Measurements from ENCODE around the gene MRTFA.
"Not testable (repeated sequence)": the region's sequence is repeated elsewhere in the genome, so short reads cannot be mapped to it uniquely, and the experiment has no call there.

The MRTFA gene

DNA sequence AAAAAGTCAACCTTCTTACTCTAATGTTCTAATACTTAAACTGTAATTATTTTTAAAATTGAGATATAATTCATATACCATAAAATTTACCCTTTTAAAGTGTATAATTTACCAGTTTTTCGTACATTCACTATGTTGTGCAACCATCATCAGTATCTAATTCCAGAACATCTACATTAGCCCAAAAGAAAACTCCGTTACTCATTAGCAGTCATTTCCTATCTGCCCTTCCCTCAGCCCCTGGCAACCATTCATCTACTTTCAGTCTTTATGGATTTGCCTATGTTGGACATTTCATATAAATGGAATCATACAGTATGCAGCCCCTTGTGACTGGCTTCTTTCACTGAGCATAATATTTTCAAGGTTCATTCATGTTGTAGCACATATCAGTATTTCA lies 243.9 kb downstream of the MRTFA start:
- TF ChIP-seq POU2F2 (IDR thresholded peaks at IDR 0.05; ENCODE audit: low read depth, low read length) (no peak), PAX5 (IDR thresholded peaks at IDR 0.05; ENCODE audit: insufficient read depth, low read length, severe bottlenecking) (no peak), TAF1 (IDR thresholded peaks at IDR 0.05; ENCODE audit: low read depth, low read length) (no peak), POLR2A (IDR thresholded peaks at IDR 0.05; ENCODE audit: low read depth, low read length) (no peak)
- FAIRE-seq (no peak), DNase-seq (ENCODE audit: insufficient read length, low spot score) (no peak)

DNA sequence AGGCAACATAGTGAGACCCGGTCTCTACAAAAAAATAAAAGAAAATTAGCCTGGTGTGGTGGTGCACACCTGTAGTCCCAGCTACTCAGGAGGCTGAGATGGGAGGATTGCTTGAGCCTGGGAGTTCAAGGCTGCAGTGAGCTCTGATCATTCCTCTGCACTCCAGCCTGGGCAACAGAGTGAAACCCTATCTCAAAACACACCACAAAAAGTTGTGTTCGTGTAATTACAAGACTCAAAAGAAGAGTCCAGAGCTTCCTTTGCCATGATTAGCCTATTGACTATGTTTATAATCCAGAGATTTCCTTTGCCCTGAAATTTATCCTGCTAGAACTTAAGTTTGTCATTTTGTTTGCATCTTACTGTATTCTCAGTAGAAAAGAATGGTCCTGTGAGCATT lies 245.1 kb downstream of the MRTFA start:
- DNase-seq (ENCODE audit: insufficient read length, low spot score) (no peak), FAIRE-seq (no peak)
- TF ChIP-seq TAF1 (IDR thresholded peaks at IDR 0.05; ENCODE audit: low read depth, low read length): no peak
- TF ChIP-seq POLR2A (IDR thresholded peaks at IDR 0.05; ENCODE audit: low read depth, low read length): no peak
- no peak for TF ChIP-seq POLR2AphosphoS5 (IDR thresholded peaks at IDR 0.05; ENCODE audit: low read depth, low read length)
- no peak for TF ChIP-seq POU2F2 (IDR thresholded peaks at IDR 0.05; ENCODE audit: low read depth, low read length)
- TF ChIP-seq PAX5 (IDR thresholded peaks at IDR 0.05; ENCODE audit: insufficient read depth, low read length, severe bottlenecking): no peak
- TF ChIP-seq SPI1 (IDR thresholded peaks at IDR 0.05; ENCODE audit: low read depth, low read length): no peak

DNA sequence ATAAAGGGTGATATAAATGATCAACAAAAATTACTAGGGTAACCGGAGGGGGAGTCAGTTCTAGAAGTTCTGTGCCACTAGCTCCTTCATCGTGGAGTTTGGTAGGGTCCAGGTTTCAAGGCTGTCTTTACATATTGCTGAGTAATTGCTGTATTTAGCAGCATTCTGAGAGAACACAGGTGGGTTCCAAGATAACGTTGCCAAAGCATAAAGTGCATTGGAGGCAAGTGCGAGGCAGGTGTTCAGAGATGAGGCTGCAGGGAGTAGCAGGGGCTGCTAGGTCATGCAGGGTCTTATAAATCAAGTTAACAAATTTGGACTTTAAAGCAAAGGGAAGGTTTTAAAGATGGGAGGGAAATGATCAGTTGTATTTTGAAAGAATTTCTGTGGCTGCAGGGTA lies 248.3 kb downstream of the MRTFA start:
- FAIRE-seq: peak; percentile 80
- no peak for DNase-seq (ENCODE audit: insufficient read length, low spot score)
- TF ChIP-seq SPI1 (IDR thresholded peaks at IDR 0.05; ENCODE audit: low read depth, low read length) (no peak), POU2F2 (IDR thresholded peaks at IDR 0.05; ENCODE audit: low read depth, low read length) (no peak), POLR2A (IDR thresholded peaks at IDR 0.05; ENCODE audit: low read depth, low read length) (no peak)

GRCh38 chr22:40387746-40388145 lies 248.8 kb downstream of the MRTFA start:
- DNase-seq (ENCODE audit: insufficient read length, low spot score) (no peak), FAIRE-seq (peak; percentile 58)
- no peak for TF ChIP-seq TAF1 (IDR thresholded peaks at IDR 0.05; ENCODE audit: low read depth, low read length)
- no peak for TF ChIP-seq POLR2AphosphoS5 (IDR thresholded peaks at IDR 0.05; ENCODE audit: low read depth, low read length)
- TF ChIP-seq SPI1 (IDR thresholded peaks at IDR 0.05; ENCODE audit: low read depth, low read length): no peak
- no peak for TF ChIP-seq POU2F2 (IDR thresholded peaks at IDR 0.05; ENCODE audit: low read depth, low read length)
- no peak for TF ChIP-seq POLR2A (IDR thresholded peaks at IDR 0.05; ENCODE audit: low read depth, low read length)
- no peak for TF ChIP-seq PAX5 (IDR thresholded peaks at IDR 0.05; ENCODE audit: insufficient read depth, low read length, severe bottlenecking)

DNA sequence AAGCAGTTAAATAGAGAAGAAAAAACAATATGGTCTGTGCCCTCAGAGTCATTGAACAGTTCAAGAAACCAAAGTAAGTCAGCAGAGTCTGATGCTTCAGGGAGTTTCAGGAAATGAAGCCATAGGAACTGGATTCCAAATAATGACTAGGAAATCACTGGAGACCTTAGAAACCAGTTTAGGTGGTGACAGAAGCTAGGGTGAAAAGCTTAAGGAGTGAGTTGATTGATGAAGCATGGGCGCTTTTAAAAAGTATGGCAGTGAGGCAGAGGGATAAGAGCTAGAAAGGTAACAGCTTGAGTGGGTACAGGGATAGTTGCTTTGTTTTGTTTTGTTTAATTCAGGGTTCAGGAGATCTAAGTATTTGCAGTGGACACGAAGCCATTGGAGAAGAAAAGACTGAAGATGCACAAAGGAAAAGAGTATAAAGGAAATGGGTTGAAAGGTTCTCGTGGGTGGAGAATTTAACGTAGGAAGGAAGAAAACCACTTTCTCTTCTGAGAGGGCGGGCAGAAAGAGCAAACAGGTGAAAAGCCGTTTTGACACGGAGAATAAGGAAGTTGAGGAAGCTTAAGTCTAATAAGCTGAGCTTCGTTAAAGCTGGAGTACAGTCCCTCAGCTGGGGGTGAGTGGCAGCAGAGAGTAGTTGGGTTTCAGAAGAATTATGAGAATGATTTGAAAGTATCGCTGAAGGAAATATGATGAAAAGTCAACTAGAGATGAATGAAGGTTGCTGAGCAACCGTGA lies 251.3 kb downstream of the MRTFA start:
- DNase-seq (ENCODE audit: insufficient read length, low spot score): no peak
- TF ChIP-seq TAF1 (IDR thresholded peaks at IDR 0.05; ENCODE audit: low read depth, low read length) (no peak), POLR2A (IDR thresholded peaks at IDR 0.05; ENCODE audit: low read depth, low read length) (no peak; the same call in 1 of the 2 replicates), PAX5 (IDR thresholded peaks at IDR 0.05; ENCODE audit: insufficient read depth, low read length, severe bottlenecking) (no peak), POLR2AphosphoS5 (IDR thresholded peaks at IDR 0.05; ENCODE audit: low read depth, low read length) (no peak)
- FAIRE-seq: peak; percentile 95

GRCh38 chr22:40383905-40384304 lies 252.6 kb downstream of the MRTFA start:
- TF ChIP-seq PAX5 (IDR thresholded peaks at IDR 0.05; ENCODE audit: insufficient read depth, low read length, severe bottlenecking) (no peak), POLR2AphosphoS5 (IDR thresholded peaks at IDR 0.05; ENCODE audit: low read depth, low read length) (no peak), POU2F2 (IDR thresholded peaks at IDR 0.05; ENCODE audit: low read depth, low read length) (no peak), SPI1 (IDR thresholded peaks at IDR 0.05; ENCODE audit: low read depth, low read length) (no peak), TAF1 (IDR thresholded peaks at IDR 0.05; ENCODE audit: low read depth, low read length) (no peak), POLR2A (IDR thresholded peaks at IDR 0.05; ENCODE audit: low read depth, low read length) (no peak)
- no peak for DNase-seq (ENCODE audit: insufficient read length, low spot score)
- FAIRE-seq: peak; percentile 35

GRCh38 chr22:40381461-40381860 lies 255.1 kb downstream of the MRTFA start:
- DNase-seq (ENCODE audit: insufficient read length, low spot score): no peak
- TF ChIP-seq POU2F2 (IDR thresholded peaks at IDR 0.05; ENCODE audit: low read depth, low read length): no peak
- TF ChIP-seq SPI1 (IDR thresholded peaks at IDR 0.05; ENCODE audit: low read depth, low read length): no peak
- TF ChIP-seq TAF1 (IDR thresholded peaks at IDR 0.05; ENCODE audit: low read depth, low read length): no peak
- TF ChIP-seq PAX5 (IDR thresholded peaks at IDR 0.05; ENCODE audit: insufficient read depth, low read length, severe bottlenecking): no peak
- TF ChIP-seq POLR2AphosphoS5 (IDR thresholded peaks at IDR 0.05; ENCODE audit: low read depth, low read length): no peak
- no peak for TF ChIP-seq POLR2A (IDR thresholded peaks at IDR 0.05; ENCODE audit: low read depth, low read length)
- FAIRE-seq: no peak

DNA sequence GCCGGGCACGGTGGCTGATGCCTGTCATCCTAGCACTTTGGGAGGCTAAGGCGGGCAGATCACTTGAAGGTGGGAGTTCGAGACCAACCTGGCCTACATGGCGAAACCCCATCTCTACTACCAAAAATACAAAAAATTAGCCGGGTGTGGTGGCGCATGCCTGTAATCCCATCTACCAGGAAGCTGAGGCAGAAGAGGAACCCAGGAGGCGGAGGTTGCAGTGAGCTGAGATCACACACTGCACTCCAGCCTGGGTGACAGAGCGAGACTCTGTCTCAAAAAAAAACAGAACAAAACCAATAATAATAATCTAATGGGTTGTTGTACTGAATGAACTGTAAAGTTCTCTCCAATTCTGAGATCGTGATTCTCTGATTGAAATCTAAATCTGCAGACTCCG lies 258.1 kb downstream of the MRTFA start:
- DNase-seq (ENCODE audit: insufficient read length, low spot score); FAIRE-seq: not testable (repeated sequence)

DNA sequence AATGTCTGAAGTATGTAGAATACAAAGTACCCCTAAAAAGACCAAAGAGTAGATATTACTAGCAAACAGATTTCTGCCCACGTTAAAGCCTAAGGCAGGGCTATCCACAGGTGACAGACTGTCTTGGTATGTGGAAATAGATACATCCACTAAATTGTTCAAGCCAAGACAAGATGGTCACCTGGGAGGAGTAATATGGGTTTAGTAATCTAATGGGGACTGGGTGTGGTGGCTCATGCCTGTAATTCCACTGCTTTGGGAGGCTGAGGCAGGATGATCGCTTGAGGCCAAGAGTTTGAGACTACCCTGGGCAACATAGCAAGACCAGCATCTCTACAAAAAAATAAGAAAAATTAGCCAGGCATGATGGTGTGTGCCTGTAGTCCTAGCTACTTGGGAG lies 258.6 kb downstream of the MRTFA start:
- TF ChIP-seq TAF1 (IDR thresholded peaks at IDR 0.05; ENCODE audit: low read depth, low read length): no peak
- no peak for TF ChIP-seq POLR2AphosphoS5 (IDR thresholded peaks at IDR 0.05; ENCODE audit: low read depth, low read length)
- no peak for TF ChIP-seq POLR2A (IDR thresholded peaks at IDR 0.05; ENCODE audit: low read depth, low read length)
- no peak for TF ChIP-seq PAX5 (IDR thresholded peaks at IDR 0.05; ENCODE audit: insufficient read depth, low read length, severe bottlenecking)
- no peak for TF ChIP-seq POU2F2 (IDR thresholded peaks at IDR 0.05; ENCODE audit: low read depth, low read length)
- no peak for TF ChIP-seq SPI1 (IDR thresholded peaks at IDR 0.05; ENCODE audit: low read depth, low read length)
- no peak for FAIRE-seq

DNA sequence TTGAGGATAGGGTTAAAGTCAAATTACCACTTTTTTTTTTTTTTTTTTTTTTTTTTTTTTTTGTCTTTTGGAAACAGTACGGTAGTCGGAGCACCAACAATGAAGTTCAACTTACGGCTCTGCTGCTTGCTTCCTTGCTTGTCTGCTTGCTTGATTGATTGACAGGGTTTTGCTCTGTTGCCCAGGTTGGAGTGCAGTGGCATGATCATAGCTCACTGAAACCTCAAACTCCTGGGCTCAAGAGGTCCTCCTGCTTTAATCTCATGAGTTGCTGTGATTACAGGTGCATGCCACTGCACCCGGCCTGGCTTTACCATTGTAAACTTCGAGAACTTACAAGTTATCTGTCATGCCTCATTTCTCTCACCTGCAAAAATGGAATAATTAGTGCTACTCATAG lies 260.4 kb downstream of the MRTFA start:
- no peak for TF ChIP-seq POLR2A (IDR thresholded peaks at IDR 0.05; ENCODE audit: low read depth, low read length)
- FAIRE-seq: peak; percentile 68

More for the DNA sequence above, 258.6 kb downstream of the MRTFA start:
- no peak for DNase-seq (ENCODE audit: insufficient read length, low spot score)

DNA sequence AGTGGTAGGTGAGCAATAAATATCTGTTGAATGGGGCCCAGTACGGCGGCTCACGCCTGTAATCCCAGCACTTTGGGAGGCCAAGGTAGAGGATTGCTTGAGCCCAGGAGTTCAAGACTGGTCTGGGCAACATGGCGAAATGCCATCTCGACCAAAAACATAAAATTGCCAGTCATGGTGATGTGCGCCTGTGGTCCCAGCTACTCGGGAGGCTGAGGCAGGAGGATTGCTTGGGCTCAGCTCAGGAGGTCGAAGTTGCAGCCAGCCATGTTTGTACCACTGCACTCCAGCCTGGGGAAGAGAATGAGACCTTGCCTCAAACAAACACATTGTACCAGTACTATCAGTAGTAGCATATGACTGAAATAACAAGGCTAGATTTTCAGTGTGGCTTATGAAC lies 262.0 kb downstream of the MRTFA start:
- DNase-seq (ENCODE audit: insufficient read length, low spot score) (no peak), FAIRE-seq (no peak)
- TF ChIP-seq PAX5 (IDR thresholded peaks at IDR 0.05; ENCODE audit: insufficient read depth, low read length, severe bottlenecking): no peak
- TF ChIP-seq POLR2AphosphoS5 (IDR thresholded peaks at IDR 0.05; ENCODE audit: low read depth, low read length): no peak
- TF ChIP-seq POU2F2 (IDR thresholded peaks at IDR 0.05; ENCODE audit: low read depth, low read length): no peak
- TF ChIP-seq POLR2A (IDR thresholded peaks at IDR 0.05; ENCODE audit: low read depth, low read length): no peak
- TF ChIP-seq SPI1 (IDR thresholded peaks at IDR 0.05; ENCODE audit: low read depth, low read length): no peak
- no peak for TF ChIP-seq TAF1 (IDR thresholded peaks at IDR 0.05; ENCODE audit: low read depth, low read length)

More for the DNA sequence above, 260.4 kb downstream of the MRTFA start:
- DNase-seq (ENCODE audit: insufficient read length, low spot score): no peak
